22Rv1 (cell line): Measurements from ENCODE around the gene IQCK.

ENCODE experiments used
- H3K27ac ChIP-seq: fragments of 450-650 bp; 2 replicates; pipeline ENCODE4 v1.5.1; 2017
- CTCF ChIP-seq: fragments of 450-650 bp; IDR thresholded peaks from 2 replicates; pipeline ENCODE4 v1.5.1; 2017; ENCODE audit warnings: mild to moderate bottlenecking
- ZFX ChIP-seq: fragments of 450-650 bp; IDR thresholded peaks from 2 replicates; pipeline ENCODE4 v1.6.1; 2017; ENCODE audit warnings: antibody characterized with exemption, borderline replicate concordance

Gene IQCK

GRCh38 chr16:19861811-19862327, 143.8 kb downstream of the IQCK start:
- H3K27ac ChIP-seq, result no peak overlapping the region
- TF ChIP-seq CTCF (no peak), ZFX (no peak)

GRCh38 chr16:19863990-19864389, 145.9 kb downstream of the IQCK start:
- no peak overlapping the region for H3K27ac ChIP-seq
- no peak for TF ChIP-seq CTCF
- no peak for TF ChIP-seq ZFX

DNA sequence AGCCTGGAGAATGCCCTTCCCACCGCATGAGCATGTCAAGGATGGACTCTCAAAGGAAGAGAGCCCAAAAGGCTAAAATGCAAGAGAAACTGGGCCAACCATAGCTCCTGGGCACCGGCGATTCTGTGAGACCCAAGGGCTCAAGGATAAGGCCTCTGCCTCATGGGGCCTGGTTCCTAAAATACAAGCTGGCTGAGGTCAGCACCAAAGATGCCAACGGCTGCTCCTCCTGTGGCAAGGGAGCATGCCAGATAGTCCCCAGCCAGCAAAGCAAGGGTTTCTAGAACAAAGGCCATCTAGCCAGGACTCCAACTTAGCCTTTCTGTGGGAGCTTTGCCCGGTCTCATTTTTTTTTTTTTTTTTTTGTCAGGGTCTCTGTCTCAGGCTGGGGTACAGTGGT, 146.5 kb downstream of the IQCK start:
- H3K27ac ChIP-seq, result no peak overlapping the region
- no peak for TF ChIP-seq CTCF
- TF ChIP-seq ZFX, result no peak

DNA sequence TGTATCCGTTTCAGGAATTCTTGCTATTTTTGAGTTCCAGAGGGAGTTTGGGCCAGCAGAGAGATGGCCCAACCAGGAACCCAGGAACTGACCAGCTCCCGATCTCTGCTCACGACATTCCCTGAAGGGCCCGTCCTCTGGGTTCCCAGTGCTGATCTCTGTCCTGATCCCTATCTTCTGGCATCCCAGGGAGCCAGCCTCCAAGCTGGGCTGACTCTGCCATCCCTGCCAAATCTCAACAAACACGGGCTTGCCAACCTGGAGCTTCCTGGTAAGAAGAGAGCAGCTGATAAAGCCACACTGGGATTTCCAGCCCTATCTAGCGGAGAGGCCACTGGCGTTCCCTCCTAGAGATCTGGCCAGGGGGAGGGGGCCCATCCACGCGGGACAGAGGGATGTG, 150.3 kb downstream of the IQCK start:
- TF ChIP-seq ZFX (no peak), CTCF (no peak)
- no peak overlapping the region for H3K27ac ChIP-seq

- TF ChIP-seq ZFX (no peak), CTCF (no peak)
- H3K27ac ChIP-seq, result no peak overlapping the region
These were observed 153.7 kb downstream of the IQCK start for GRCh38 chr16:19871721-19872120.

DNA sequence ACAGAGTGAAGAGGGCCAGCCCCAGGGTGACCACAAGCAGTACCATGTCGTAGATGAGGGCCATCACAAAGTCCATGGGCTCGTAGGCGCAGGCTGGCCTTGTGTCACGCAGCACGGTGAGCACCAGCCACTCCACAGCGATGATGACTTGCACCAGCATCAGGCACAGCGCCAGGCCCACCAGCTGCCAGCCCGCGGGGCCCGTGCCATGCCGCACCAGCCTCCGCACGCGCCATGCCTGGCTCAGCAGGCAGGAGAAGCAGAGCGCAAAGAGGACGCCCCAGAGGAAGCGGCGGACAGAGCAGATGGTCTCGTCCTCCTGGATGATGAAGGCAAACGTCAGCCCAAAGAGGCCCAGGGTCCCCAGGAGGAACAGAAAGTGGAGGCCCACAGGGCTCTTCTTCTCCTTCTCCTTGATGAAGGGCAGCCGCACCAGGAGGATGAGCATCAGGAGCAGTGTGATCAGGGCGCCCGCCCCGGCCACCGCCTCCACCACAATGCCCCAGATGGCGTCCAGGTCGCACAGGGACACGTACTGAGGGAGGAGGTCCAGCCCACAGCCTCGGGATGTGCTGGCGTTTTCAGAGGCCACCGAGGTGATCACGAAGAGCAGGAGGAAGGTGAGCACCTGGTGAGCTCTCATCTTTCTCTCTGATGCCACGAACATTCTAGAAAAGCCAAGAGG, 154.2 kb downstream of the IQCK start:
- H3K27ac ChIP-seq, result no peak overlapping the region
- TF ChIP-seq ZFX (no peak), CTCF (no peak)

- no peak overlapping the region for H3K27ac ChIP-seq
- no peak for TF ChIP-seq ZFX
- TF ChIP-seq CTCF, result no peak
These were observed 154.9 kb downstream of the IQCK start for GRCh38 chr16:19872935-19873334.
